Stimulated activated CD4-positive, alpha-beta T cell treated with anti-CD3 and anti-CD28 coated beads, Interleukin-4, amount 100 ng/mL, for 4 hours (primary cell): ENCODE data around the gene KRTAP10-10.

ENCODE experiments used
- DNase-seq, 2 experiments: peaks; one replicate each; pipeline ENCODE4 v3.0.0-alpha.2; 2020

Gene KRTAP10-10

GRCh38 chr21:44686000-44686781 is 49.0 kb downstream of the KRTAP10-10 start:
- DNase-seq, result no peak

DNA sequence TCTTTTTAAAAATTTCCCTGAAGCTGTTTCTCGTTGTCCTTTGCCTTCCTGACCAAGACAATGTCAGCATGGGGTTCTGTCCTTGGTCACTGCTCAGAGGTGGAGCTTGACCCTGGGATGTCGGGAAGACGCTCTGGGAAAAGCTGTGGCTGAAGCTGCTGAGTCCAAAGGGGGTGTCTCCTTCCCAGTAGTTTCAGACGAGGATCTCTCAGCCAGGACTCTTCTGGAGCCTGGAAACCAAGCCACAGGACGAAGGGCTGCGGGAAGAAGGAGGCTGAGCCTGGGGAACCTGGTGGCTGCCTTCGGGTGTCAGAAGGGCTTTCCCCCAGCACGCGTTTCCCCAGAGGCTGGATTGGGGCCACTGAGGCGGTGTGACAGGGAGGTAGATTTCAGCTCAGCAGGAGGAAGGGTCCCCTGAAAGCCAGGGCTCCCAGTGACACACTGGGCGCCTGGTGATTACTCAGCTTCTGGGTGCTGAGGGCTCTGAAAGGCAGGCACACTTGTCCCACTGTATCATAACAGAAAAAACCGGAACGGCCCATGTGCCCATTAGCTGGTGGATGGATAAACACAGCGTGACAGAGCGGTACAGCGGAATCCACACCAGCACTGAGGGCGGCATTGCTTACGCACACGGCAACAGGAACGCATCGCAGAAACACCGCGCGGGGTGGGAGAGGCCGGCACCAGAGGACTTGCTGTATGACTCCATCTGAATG is 49.8 kb downstream of the KRTAP10-10 start:
- DNase-seq, result no peak

DNA sequence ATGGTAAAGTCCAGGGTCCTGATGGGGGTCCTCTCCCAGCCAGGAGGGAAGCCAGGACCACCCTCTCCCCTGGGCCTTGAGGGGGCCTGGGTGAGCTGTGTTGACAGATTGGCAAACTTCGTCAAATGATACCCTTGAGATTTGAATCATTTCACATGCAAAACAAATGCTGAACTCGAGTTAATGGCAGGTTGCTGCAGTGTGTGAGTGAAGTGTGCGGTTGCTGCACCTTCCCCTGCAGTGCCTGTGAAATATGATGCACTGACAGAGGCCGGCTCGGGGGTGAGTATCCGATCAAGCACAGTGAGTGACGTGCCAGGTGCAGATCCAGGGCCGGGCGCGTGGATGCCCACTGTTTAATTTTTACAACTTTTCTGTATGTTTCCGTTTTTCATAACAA is 50.5 kb downstream of the KRTAP10-10 start:
- no peak for DNase-seq
